Keratinocyte (primary cell): ENCODE results near the gene GRK3.

Experiments used
- EZH2 ChIP-seq: IDR thresholded peaks from one replicate; pipeline ENCODE4 v1.6.1; 2012; ENCODE audit warnings: inconsistent platforms, mild to moderate bottlenecking, low read length, moderate library complexity
- TF ChIP-seq, protein P1 (sequence below), 3 experiments: IDR thresholded peaks in 1 of 3; conservative IDR thresholded peaks in 1 of 3; optimal IDR thresholded peaks in 1 of 3; 2 replicates in 2 of 3; 3 replicates in 1 of 3; pipeline versions ENCODE3 to v1.5.1; 2011; ENCODE audit warnings: low read length in 3 of 3, mild to moderate bottlenecking in 3 of 3, moderate library complexity in 2 of 3, control low read depth in 1 of 3, inconsistent platforms in 1 of 3; ENCODE audit not compliant: insufficient read depth in 2 of 3; ENCODE audit errors: extremely low read depth in 1 of 3

DNA sequence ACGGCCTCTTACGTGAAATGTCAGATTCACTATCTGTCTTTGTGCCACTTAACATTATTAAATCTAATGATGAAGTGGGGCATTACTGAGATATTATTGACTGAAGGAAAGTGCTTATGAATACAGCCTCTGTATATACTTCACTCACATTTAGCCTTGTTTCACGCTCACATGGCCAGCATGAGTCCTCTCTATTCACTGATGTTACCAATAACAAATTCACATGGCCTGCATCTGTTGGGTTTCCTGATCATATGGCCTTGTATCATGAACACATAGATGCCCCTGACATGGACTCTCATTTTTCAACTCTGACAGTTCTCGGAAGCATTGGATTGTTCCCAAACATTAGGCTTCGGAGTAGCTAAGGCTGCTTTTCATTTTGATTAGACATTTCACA is 109.2 kb downstream of the GRK3 start:
- TF ChIP-seq, protein P1, sequence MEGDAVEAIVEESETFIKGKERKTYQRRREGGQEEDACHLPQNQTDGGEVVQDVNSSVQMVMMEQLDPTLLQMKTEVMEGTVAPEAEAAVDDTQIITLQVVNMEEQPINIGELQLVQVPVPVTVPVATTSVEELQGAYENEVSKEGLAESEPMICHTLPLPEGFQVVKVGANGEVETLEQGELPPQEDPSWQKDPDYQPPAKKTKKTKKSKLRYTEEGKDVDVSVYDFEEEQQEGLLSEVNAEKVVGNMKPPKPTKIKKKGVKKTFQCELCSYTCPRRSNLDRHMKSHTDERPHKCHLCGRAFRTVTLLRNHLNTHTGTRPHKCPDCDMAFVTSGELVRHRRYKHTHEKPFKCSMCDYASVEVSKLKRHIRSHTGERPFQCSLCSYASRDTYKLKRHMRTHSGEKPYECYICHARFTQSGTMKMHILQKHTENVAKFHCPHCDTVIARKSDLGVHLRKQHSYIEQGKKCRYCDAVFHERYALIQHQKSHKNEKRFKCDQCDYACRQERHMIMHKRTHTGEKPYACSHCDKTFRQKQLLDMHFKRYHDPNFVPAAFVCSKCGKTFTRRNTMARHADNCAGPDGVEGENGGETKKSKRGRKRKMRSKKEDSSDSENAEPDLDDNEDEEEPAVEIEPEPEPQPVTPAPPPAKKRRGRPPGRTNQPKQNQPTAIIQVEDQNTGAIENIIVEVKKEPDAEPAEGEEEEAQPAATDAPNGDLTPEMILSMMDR (optimal IDR thresholded peaks at IDR 0.05 in 1 of 3, IDR thresholded peaks at IDR 0.05 in 1 of 3, conservative IDR thresholded peaks at IDR 0.05 in 1 of 3; ENCODE audit: extremely low read depth in 1 of 3, insufficient read depth in 2 of 3, low read length in 3 of 3): no peak
- TF ChIP-seq EZH2: no peak
